Measurements from ENCODE around the gene C4orf54. TPM values are rescaled to one million over a fixed set of nuclear protein-coding genes. Genes with fewer than 3 reads are reported as not detected.

The C4orf54 gene
- total and polyA plus RNA-seq, 2 of the 4 experiments (the other 2 are of a cell fraction), result not detected

DNA sequence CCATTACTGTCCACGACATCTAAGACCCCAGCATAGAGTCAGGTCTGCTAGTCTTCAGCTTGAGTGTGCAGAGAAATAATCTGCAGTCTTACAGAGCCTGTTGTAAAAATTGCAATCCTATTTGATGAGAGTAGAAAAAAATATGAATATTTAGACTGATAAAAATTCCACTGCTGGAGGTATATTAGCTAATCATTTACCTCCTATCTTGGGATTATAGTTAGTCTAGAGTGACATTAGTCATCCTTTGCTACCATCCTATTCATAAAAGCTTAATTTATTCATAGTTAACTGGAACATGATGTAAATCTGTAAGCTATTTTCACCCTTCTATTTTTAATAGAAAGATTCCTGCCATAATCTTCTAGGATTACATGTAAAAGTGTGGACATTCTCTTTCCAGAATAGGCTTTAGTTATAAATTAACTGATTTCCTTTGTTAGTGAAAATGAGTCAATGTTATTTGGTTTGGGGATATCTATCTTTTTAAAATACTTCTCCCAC lies 26.7 kb downstream of the C4orf54 start:
- no peak overlapping the region for H2BK120ac ChIP-seq (ENCODE audit: low read depth, low read length)
- H4K91ac ChIP-seq (ENCODE audit: insufficient read depth, low read depth, low read length), result no peak overlapping the region
- in situ Hi-C loops (cut with MboI; ENCODE audit: low sequenced_read_pairs), result no loop called here
- ChIA-PET POLR2A (ENCODE audit: unreplicated experiment) (no interaction called here), CTCF (no interaction called here)
- no peak overlapping the region for H3K23ac ChIP-seq (ENCODE audit: low read depth, low read length)
- no peak overlapping the region for H2AK9ac ChIP-seq (replicated peaks; ENCODE audit: low read depth, low read length, poor library complexity)
- H2AK5ac ChIP-seq (ENCODE audit: low read depth, low read length), result no peak overlapping the region
- BruUV-seq (replicated peaks), result no TSS peak
- no peaks in the 10 kb centered on the region for H3K79me1 ChIP-seq (ENCODE audit: low read depth in 1 of 2, low read length in 2 of 2)
- H3K14ac ChIP-seq (replicated peaks; ENCODE audit: low read depth, low read length), result no peak overlapping the region
- no peak overlapping the region for H4K5ac ChIP-seq (ENCODE audit: low read depth, low read length)
- no peak overlapping the region for H3K18ac ChIP-seq (ENCODE audit: low read depth, low read length)
- H4K8ac ChIP-seq (ENCODE audit: low read depth in 2 of 2, low read length in 2 of 2), result no peak overlapping the region
- no CpG with 5 or more reads among the region's 1 CpG for WGBS, 2 experiments (ENCODE audit: extremely low coverage in 2 of 2, insufficient read length in 1 of 2)
- no peaks in the 10 kb centered on the region for H4K20me1 ChIP-seq (ENCODE audit: insufficient read depth, low read length)
- no peak overlapping the region for H3K4me2 ChIP-seq (ENCODE audit: low read depth, low read length)
- ATAC-seq (ENCODE audit: low read depth), result no peak
- no peak overlapping the region for H3K9ac ChIP-seq (ENCODE audit: low read depth, low read length)
- H3K4me1 ChIP-seq (ENCODE audit: control insufficient read depth, insufficient read depth, low read length), result no peaks in the 10 kb centered on the region
- H3K9me1 ChIP-seq (ENCODE audit: insufficient read depth, low read length), result no peaks in the 10 kb centered on the region
- H2BK15ac ChIP-seq (ENCODE audit: low read depth, low read length), result no peak overlapping the region
- dilution Hi-C loops (cut with HindIII; ENCODE audit: low sequenced_read_pairs, unreplicated experiment), result no loop called here
- no peak overlapping the region for H2BK5ac ChIP-seq (ENCODE audit: low read depth, low read length, poor library complexity, severe bottlenecking)
- no peaks in the 10 kb centered on the region for H3K27me3 ChIP-seq (ENCODE audit: control insufficient read depth, insufficient read depth, low read length)
- no peak overlapping the region for H2AFZ ChIP-seq (replicated peaks; ENCODE audit: low read length, poor library complexity)
- H3K4ac ChIP-seq (ENCODE audit: low read depth, low read length), result no peak overlapping the region
- H3K56ac ChIP-seq (ENCODE audit: extremely low read depth, insufficient read depth, low read length), result no peak overlapping the region
- H3K27ac ChIP-seq (ENCODE audit: insufficient read depth, low read length), result no peak overlapping the region
- no peaks in the 10 kb centered on the region for H3K36me3 ChIP-seq (ENCODE audit: control insufficient read depth, insufficient read depth, low read length)
- H2BK20ac ChIP-seq (ENCODE audit: low read depth, low read length), result no peak overlapping the region
- intact Hi-C loops (cut with micrococcal nuclease), result no loop called here
- H3K4me3 ChIP-seq (ENCODE audit: insufficient read depth, low read depth, low read length), result no peak overlapping the region
- DNase-seq, result no peak
- H3K9me3 ChIP-seq (ENCODE audit: control insufficient read depth, insufficient read depth, low read length), result no peaks in the 10 kb centered on the region
- TF ChIP-seq RAD21 (IDR thresholded peaks at IDR 0.05; ENCODE audit: low read length), result no peak

Data from IMR-90 (cell line).